Stimulated activated CD8-positive, alpha-beta memory T cell treated with anti-CD3 and anti-CD28 coated beads, Interleukin-4, amount 100 ng/mL, for 1 hour (primary cell): ENCODE data around the gene HOXD9.

ENCODE experiments used
- DNase-seq, 2 donors: peaks; one replicate each; pipeline ENCODE4 v3.0.0-alpha.2; 2020; ENCODE audit warnings: low read depth in 2 of 2, low spot score in 1 of 2

The HOXD9 gene

DNA sequence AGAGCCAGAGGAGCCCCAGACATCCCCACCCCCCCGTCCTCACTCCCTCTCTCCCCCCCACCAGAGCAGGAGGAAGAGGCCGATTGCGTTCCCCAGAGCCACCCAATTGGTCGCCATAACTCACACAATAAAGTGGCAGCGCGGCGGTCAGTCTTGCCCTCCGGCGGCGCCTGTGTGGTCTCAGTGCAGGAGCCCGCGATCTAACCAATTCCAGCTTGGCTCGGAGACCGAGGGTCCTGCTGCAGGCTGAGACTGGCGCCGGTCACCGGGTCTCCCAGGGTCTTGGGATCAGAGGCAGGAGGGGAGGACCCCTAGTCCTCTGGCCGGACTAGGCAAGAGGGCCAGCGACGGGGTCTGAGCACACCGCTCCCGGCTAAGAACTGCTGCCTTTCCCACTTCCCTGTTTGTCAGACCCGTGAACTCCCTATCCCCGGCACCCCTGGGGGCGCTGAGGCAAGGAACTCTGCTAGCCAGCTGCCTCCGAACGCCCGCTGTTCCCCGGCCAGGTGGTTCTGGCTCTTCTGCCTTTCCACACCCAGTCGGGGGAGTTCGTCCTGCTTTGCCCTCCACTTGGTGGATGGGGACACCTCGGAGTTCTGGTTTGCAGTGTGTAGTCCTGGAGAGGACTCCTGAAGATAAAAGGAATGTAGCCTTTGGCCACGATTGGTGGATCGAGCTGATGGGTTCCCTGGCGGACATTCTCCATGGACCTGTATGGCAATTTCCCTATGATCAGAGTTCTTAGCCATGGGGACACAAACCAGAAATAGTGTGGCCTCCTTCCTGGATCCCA is 24.0 kb upstream of the HOXD9 start:
- no peak for DNase-seq

DNA sequence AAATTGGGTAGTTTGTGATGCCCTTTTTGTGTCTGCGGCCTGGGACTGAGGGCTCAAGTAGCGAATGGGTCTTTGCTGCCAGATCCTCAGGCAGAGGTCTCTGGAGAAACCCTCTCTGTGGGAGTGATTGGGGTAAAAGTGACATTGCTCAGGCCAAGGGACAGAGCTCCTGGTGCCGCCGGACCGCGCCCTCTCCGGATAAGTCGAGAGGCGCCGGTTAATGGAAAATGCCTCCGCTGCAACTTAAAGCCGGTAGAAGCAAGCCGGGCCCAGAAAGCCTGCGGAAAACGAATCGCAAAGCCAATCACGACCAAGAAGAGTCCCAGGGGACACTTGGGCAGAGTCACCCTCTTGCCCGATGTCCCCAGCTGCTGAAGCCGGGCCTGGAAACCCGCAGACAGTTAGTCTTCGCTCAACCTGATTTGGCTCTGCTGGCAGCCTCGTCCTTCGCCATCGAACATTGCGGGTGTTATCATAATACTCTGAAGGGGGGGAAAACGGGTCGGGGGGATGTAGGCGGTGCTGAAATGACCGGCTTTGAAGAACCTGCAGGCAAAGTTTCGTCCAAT is 23.3 kb upstream of the HOXD9 start:
- DNase-seq = no peak

DNA sequence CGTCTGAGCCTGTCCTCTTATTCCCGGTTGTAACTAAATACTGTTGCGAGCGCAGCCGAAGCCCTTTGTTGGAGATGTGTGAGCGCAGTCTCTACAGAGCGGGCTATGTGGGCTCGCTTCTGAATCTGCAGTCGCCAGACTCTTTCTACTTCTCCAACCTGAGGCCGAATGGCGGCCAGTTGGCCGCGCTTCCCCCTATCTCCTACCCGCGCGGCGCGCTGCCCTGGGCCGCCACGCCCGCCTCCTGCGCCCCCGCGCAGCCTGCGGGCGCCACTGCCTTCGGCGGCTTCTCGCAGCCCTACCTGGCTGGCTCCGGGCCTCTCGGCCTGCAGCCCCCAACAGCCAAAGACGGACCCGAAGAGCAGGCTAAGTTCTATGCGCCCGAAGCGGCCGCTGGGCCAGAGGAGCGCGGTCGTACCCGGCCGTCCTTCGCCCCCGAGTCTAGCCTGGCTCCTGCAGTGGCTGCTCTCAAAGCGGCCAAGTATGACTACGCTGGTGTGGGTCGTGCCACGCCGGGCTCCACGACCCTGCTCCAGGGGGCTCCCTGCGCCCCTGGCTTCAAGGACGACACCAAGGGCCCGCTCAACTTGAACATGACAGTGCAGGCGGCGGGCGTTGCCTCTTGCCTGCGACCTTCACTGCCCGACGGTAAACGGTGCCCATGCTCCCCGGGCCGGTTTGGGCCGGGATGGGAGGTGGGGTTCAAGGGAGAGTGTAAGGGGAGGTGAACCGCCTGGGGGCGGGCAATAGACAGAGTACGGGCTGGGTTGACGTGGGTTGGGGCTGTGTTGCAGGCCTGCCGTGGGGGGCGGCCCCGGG is 22.6 kb upstream of the HOXD9 start, which contains the start of gene HOXD12:
HOXD12 (plus strand) TSS at position 68 of the 819 bp plus-strand sequence; CDS start at position 75, 7 bp downstream.
- DNase-seq = no peak

DNA sequence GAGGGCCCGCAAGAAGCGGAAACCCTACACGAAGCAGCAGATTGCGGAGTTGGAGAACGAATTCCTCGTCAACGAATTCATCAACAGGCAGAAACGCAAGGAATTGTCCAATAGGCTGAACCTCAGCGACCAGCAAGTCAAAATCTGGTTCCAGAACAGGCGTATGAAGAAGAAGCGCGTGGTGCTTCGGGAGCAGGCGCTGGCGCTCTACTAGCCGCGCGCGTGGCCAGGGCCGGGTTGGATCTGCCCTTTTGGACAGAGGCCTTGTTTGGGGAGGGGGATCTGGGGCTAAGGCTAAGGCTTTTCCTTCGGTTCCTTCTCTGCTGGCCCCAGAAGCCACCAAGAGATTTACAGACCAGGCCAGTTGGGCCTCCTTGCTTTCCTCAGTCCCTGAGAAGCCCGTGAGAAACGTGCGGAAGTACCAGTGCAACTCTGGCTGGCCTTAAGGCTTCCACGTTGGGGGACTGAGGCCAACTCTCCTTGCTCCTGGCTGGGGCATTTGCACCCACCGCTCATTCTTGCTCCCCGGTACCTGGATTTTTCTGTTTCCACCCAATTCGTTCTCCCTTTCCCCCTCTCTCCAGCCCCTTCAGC is 21.9 kb upstream of the HOXD9 start:
- DNase-seq = no peak

DNA sequence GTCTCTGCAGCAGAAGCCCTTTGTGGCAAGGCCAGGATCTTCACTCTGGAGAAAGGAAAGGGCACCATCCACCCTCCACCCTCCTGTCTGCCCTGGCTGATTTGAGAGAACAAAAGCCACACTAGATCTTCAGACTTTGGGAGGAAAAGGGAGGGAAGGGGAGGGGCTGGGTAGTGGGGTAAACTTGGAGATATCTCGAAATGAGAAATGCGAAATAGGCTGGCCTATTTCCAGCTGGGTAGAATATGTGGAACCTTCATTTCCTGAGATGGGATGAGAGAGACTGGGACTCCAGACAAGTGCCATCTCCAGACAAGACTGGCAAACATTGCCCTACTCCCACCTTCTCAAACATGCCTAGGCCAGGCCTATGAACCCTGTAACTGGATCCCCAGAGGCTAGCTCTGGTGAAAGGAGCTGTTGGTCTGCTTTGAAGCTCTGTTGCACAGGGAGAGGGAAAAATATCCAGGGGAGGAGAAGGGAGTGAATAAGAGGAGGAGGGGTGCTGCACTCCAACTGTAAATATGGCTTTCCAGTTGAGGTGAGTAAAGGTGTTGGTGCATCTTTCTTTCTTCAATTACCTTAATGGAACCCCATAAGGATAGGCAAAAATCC is 21.2 kb upstream of the HOXD9 start:
- DNase-seq = no peak

DNA sequence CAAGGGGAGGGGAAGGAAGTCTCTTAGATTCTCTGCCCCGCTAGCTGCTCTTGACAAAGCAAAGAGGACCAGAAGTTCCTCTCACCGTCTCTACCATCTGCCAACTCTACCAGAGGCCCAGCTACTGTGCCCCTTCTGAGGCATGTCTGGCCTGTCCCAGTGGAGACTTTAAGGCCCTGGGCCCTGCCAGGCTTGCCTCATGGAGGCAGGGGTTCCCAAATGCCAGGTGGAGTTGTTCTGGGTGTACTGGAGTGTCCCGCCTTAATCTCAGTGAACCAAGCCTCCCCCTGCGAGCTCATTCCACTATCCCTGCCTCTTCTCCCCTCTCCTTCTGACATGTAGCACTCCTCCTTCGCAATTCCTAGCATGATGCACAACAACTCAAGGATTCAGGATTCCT is 20.7 kb upstream of the HOXD9 start:
- DNase-seq = no peak

DNA sequence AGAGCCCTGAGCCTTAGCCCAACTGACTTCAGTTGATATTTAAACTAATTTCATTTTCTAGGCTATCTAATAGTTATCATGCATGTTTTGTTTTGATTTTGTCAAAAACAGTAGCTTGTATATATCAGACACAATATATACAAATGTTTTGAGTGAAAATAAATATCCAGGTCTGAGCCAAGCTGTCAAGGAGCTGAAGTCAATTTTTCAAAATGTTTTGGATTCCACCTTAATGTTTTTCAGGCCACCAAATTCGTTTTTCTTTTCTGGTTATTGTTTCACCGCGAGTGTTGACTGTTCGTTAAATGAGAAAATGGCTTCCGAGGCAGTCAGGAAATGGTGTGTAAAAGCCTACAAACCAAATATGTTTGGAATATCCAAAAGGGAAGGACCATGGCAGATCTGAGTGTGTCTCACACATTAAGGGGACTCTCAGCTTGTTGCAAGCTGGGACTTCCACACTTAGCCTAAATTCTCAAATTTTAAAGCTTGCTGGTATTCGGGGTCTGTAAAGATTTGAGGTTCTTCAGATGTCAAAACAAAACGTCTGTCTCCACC is 20.1 kb upstream of the HOXD9 start:
- DNase-seq = no peak

DNA sequence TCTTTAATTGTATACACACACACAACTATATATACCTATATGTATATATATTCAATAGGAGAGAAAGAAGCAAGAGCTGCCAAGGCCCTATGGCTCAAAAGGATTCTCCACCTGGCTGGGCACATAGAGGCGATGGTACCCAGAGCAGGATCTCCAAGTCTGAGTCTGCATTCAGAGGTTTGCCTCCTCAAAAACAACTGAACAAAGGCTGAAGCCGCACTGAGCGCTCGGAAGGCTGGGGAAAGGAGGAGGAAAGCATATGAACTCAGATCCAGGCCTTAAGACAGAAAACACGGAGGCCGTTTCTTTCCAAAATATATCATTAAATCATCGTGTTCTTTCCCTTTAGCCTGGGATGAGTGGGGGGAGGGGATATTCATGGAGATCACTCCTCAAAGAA is 19.3 kb upstream of the HOXD9 start:
- no peak for DNase-seq

DNA sequence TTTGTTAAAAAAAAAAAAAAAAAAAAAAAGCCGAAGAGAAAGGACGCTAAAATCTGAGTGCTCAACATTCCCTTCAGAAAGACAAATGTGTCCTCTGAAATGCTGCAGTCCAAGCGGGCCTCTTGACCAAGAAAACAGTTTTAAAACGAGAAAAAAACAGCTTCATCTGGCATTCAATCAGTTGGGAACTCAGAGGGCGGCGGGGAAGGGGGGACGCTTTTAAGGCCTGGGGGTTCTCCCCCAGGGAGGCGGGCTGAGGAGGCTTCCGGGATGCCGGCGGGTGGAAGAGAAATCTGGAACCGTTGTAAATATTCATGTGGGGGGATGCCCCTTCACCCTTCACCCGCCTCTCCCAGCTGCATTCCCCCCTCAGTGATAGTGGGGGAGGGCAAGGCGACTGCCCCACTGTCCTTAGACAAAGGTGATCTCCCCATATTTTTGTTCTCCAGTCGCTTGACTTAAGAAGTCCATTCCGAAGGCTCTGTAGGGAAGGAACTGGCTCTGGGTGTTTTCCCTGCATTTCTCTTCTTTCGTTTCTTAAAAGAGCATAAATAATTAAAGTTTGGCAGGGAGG is 18.7 kb upstream of the HOXD9 start:
- DNase-seq = no peak

DNA sequence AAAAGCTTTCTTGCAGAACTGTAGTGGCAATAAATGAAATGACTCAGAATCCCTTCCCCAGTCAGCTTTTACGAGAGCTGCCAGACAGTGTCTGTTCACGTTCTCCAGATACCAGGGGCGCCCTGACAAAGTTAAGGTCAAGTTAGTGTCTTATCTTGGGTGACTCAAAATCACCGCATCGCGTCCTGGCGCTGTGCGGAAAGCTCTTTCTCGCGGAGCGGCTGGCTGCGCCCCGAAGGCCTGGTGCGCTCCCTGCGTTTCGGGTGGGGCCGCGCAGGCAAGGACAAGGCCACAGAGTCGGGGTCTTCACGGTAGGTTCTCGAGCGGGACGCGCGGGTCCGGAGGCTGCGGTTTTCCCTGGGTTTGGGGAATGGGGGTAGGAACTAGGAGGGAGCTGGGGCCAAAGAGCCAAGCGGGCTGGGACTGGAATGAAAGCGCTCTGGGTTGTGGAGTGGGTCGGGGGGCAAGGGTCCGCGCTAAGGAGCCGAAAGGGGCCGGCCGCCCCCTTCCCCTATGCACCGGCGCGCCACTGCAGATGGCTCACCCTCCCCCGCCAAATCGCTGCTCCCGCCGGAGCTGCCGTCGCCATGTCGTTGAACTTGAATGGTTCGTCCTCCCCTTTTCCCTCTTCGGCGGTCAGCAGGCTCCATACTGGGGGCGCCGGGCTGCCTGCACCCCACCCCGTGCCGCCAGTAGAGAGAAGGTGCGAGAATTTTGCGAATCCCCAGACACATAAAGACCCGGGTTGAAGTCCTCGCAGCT is 18.0 kb upstream of the HOXD9 start:
- no peak for DNase-seq

DNA sequence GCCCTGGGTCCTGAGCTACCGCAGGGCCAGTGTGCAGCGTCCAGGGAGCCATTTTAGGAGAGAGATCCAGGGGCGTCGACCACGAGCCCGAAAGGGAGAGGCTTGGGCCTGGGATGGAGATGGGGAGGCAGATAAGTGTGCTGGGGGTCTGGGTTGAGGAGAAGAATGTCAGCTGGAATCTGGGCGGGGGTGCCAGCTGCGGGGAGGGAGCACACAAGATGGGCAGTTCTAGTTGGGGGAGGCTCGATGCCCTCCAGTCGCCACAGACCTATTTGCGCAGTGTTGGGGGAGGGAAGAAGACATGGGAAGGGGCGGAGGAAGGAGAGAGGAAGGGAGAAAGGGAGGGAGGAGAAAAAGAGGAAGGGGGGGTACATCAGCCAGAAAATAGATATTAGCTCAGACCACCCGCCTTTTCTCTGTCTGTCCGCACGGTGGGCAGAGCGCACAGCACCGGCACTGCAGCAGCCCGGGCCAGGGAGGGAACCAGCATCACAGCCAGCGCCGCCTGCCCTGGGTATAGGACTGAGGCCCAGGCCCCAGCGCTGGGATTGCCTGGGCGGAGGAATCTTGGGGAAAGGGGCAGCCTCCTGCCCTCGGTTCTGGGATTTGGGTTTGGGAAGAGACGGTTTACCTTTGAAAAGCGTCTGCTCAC is 17.3 kb upstream of the HOXD9 start:
- DNase-seq = no peak

DNA sequence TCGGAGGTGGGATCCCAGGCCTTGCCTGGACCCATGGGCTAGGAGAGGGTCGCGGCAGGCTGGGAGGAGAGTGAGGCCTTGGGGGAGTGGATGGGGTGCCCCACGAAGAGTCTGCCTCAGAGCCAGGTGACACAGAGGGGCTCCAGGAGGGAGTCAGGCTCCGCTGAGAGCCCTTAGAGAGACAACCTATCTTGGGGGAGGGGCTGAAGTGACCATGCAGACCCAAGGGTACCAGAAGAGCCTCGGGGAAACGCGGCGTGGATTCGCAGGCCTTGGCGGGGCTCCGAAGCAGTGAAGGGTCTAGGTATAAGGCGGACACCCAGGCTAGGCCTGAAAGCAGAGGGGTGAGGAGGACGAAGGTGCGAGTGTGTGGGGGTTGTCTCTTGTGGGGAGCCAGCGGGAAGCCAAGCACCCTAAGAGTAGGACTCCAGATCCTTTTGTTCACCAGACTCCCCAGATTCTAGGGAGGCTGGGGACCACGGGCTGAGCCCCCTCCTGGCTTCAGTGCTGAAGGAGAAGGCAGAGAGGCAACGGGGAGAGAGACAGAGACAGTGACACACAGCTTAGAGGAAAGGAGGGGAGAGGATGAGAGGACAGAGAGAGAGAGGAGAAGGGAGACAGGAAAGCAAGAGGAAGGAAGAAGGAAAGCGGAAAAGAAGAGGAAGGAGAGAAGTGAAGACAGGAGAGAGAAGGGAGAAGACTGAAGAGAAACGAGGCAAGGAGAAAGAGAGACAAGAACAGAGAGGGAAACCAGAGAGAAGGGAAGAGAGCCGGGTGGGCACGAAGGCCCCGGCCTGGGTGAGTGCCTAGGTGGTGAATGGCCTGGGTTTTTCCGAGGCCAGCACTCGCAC is 16.6 kb upstream of the HOXD9 start:
- no peak for DNase-seq

DNA sequence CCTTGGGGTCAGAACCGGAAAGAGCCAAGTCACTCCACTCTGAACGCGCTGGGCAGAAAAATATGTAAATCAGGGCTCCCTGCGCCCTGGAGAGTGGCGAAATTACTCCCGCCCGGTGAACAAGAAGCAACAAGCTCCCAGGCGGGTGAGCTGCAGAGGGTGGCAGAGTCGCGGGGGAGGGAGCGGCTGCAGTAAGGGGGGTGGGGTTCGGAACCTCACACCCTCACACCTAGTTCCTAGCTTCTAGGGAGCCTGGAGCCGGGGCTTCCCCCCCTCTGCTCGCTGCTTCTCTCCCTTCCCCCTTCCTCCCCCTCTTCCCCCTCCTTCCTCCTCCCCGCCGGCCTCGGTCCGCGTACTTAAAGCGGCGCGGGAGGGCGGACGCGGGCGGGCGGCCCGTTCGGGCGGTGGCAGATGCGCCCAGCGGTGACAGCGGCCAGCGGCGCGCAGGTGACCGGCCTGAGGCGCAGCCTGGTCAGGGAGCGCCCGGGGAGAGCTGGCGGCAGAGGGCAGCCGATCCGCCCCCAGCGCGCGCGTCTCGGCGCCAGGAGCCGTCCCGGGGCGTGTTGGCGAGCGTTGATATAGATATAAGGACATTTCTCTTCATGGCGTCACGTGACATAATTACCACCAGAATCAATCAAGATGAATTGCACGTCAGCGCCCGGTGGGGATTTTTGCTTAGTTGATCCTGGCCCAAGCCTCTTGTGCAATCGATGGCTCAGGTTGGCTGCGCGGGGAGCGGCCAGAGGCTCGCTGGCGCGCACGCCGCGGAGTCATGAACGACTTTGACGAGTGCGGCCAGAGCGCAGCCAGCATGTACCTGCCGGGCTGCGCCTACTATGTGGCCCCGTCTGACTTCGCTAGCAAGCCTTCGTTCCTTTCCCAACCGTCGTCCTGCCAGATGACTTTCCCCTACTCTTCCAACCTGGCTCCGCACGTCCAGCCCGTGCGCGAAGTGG is 15.7 kb upstream of the HOXD9 start, which contains the start of gene HOXD11:
HOXD11 (plus strand) TSS at position 700 of the 959 bp plus-strand sequence; CDS start at position 776, 76 bp downstream.
- no peak for DNase-seq

DNA sequence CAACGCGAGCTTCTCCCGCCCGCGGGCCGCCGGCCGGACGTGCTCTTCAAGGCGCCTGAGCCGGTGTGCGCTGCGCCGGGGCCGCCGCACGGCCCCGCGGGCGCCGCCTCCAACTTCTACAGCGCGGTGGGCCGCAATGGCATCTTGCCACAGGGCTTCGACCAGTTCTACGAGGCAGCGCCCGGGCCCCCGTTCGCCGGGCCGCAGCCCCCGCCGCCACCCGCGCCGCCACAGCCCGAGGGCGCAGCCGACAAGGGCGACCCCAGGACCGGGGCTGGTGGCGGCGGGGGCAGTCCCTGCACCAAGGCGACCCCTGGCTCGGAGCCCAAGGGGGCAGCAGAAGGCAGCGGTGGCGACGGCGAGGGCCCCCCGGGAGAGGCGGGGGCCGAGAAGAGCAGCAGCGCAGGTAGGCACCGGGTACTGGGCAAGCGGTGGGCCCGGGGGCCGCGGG is 14.8 kb upstream of the HOXD9 start:
- DNase-seq = no peak

DNA sequence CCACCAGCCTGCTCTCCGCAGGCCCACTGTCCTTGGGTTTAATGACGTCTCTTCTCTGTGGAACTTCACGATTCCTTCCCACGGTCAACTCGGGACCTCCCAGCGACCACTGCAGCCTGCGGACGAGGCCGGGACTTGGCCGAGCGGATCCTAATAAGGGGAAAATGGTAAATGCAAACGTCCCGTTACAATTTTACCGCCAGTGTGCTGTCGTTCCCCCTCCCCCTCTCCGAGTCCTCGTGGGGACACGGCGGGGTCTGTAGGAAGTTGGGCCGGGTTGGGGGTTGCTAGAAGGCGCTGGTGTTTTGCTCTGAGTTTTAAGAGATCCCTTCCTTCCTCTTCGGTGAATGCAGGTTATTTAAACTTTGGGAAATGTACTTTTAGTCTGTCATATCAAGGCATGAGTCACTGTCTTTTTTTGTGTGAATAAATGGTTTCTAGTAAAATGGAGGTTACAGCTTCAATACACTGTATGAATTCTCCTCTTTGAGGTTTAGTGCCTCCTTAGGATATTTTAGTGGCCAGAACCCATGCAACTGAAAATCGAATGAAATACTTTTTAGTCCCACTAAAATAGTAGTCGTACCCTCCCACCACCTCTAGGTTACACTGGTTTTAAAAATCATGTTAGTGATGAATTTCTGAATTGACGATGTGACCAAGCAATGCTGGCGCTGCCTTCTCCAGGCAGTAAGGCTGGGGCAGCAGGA is 13.2 kb upstream of the HOXD9 start:
- DNase-seq = no peak

DNA sequence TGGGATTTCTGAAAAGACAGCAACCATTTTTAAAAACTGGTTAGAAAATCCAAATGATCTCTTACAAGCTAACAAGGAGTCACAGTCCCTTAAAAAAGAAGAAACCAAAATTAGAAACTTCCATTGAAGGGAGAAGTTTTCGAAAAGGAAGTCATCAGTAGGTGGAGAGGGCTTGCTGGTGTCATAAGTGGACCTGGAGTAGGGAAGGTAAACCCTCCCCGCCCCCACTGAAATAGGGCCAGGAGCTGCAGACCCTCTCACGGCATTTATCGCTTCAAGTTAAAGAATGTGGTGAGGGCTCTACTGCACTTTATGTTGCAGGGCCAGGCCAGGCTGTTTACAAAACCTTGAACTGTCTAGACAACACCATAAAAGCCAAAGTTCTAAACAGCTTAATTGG is 12.6 kb upstream of the HOXD9 start:
- DNase-seq = no peak
